Measurements from ENCODE around the gene SEMA4C. TPM values are rescaled to one million over a fixed set of nuclear protein-coding genes. Genes with fewer than 3 reads are reported as not detected.

Gene SEMA4C
- total RNA-seq, 2 experiments from 2014 or later = 0.06 to 0.19 TPM

GRCh38 chr2:96852667-96853066 is 17.2 kb downstream of the SEMA4C start:
- Histone ChIP-seq H3K9me3 (ENCODE audit: low read length) (no peaks in the 10 kb centered on the region), H4K20me1 (ENCODE audit: insufficient read depth, low read length) (no peaks in the 10 kb centered on the region), H3K27ac (ENCODE audit: low read depth, low read length, poor library complexity, severe bottlenecking) (no peak overlapping the region), H3K4me3 (ENCODE audit: low read depth, low read length, poor library complexity, severe bottlenecking) (no peak overlapping the region), H3K79me2 (ENCODE audit: insufficient read depth, low read depth, low read length) (peaks cover 12% of the 10 kb centered on the region; the same call in 1 of the 2 replicates), H3K4me1 (ENCODE audit: insufficient read depth, low read length, poor library complexity, severe bottlenecking) (peaks cover 8% of the 10 kb centered on the region), H3K9me2 (ENCODE audit: insufficient read depth, low read length) (no peaks in the 10 kb centered on the region), H3K4me2 (ENCODE audit: low read length) (no peak overlapping the region), H2AFZ (ENCODE audit: low read length) (no peak overlapping the region), H3K36me3 (ENCODE audit: insufficient read depth, low read length) (peaks cover 46% of the 10 kb centered on the region)
- intact Hi-C loops (cut with micrococcal nuclease; ENCODE audit: unreplicated experiment) = no loop called here
- ChIA-PET CTCF (ENCODE audit: unreplicated experiment) (interaction anchor here (1.1 kb wide), 1 partner anchor 88 kb away, joined by 3 read pairs; no protein-coding TSS in a partner anchor), POLR2A (interaction anchor here (0.6 to 0.7 kb wide), 2 partner anchors 98 to 237 kb away, joined by 3 to 5 read pairs; no protein-coding TSS in a partner anchor)
- no TSS peak for BruUV-seq (replicated peaks)
- no peak for DNase-seq (ENCODE audit: low spot score)
- TF ChIP-seq CTCF (conservative IDR thresholded peaks at IDR 0.05; ENCODE audit: low read length) (no peak), EZH2phosphoT487 (IDR thresholded peaks at IDR 0.05; ENCODE audit: borderline replicate concordance, low read depth, low read length) (no peak)

- Histone ChIP-seq H3K27ac (ENCODE audit: low read depth, low read length, poor library complexity, severe bottlenecking) (no peak overlapping the region), H4K20me1 (ENCODE audit: insufficient read depth, low read length) (no peaks in the 10 kb centered on the region), H3K4me3 (ENCODE audit: low read depth, low read length, poor library complexity, severe bottlenecking) (no peak overlapping the region), H3K9me3 (ENCODE audit: low read length) (no peaks in the 10 kb centered on the region), H2AFZ (ENCODE audit: low read length) (no peak overlapping the region), H3K4me2 (ENCODE audit: low read length) (no peak overlapping the region), H3K4me1 (ENCODE audit: insufficient read depth, low read length, poor library complexity, severe bottlenecking) (no peaks in the 10 kb centered on the region), H3K36me3 (ENCODE audit: insufficient read depth, low read length) (peaks cover 48% of the 10 kb centered on the region), H3K79me2 (ENCODE audit: insufficient read depth, low read depth, low read length) (no peaks in the 10 kb centered on the region), H3K9me2 (ENCODE audit: insufficient read depth, low read length) (no peaks in the 10 kb centered on the region)
- POLR2A ChIA-PET = no interaction called here
- no TSS peak for BruUV-seq (replicated peaks)
- CTCF ChIA-PET (ENCODE audit: unreplicated experiment) = no interaction called here
- intact Hi-C loops (cut with micrococcal nuclease; ENCODE audit: unreplicated experiment) = no loop called here
- no peak for DNase-seq (ENCODE audit: low spot score)
- no peak for TF ChIP-seq EZH2phosphoT487 (IDR thresholded peaks at IDR 0.05; ENCODE audit: borderline replicate concordance, low read depth, low read length)
- TF ChIP-seq CTCF (conservative IDR thresholded peaks at IDR 0.05; ENCODE audit: low read length) = no peak
Observed at GRCh38 chr2:96848264-96848663, 21.6 kb downstream of the SEMA4C start.

GRCh38 chr2:96847586-96847985 is 22.3 kb downstream of the SEMA4C start:
- no peaks in the 10 kb centered on the region for H3K4me1 ChIP-seq (ENCODE audit: insufficient read depth, low read length, poor library complexity, severe bottlenecking)
- no peaks in the 10 kb centered on the region for H3K79me2 ChIP-seq (ENCODE audit: insufficient read depth, low read depth, low read length)
- H3K9me3 ChIP-seq (ENCODE audit: low read length) = no peaks in the 10 kb centered on the region
- H3K4me2 ChIP-seq (ENCODE audit: low read length) = no peak overlapping the region
- intact Hi-C loops (cut with micrococcal nuclease; ENCODE audit: unreplicated experiment) = no loop called here
- no peaks in the 10 kb centered on the region for H4K20me1 ChIP-seq (ENCODE audit: insufficient read depth, low read length)
- DNase-seq (ENCODE audit: low spot score) = no peak
- no peak overlapping the region for H3K27ac ChIP-seq (ENCODE audit: low read depth, low read length, poor library complexity, severe bottlenecking)
- BruUV-seq (replicated peaks) = no TSS peak
- peaks cover 41% of the 10 kb centered on the region for H3K36me3 ChIP-seq (ENCODE audit: insufficient read depth, low read length)
- no peak overlapping the region for H3K4me3 ChIP-seq (ENCODE audit: low read depth, low read length, poor library complexity, severe bottlenecking)
- no peaks in the 10 kb centered on the region for H3K9me2 ChIP-seq (ENCODE audit: insufficient read depth, low read length)
- ChIA-PET POLR2A (no interaction called here), CTCF (ENCODE audit: unreplicated experiment) (no interaction called here)
- TF ChIP-seq CTCF (conservative IDR thresholded peaks at IDR 0.05; ENCODE audit: low read length) (no peak), EZH2phosphoT487 (IDR thresholded peaks at IDR 0.05; ENCODE audit: borderline replicate concordance, low read depth, low read length) (no peak)
- no peak overlapping the region for H2AFZ ChIP-seq (ENCODE audit: low read length)
